Colonic mucosa (tissue), 4 donors: ENCODE measurements around the gene JADE3. TPM values are rescaled to one million over a fixed set of nuclear protein-coding genes. Genes with fewer than 3 reads are reported as not detected.

ENCODE experiments used
- DNase-seq: peaks from one replicate; pipeline ENCODE4 v3.0.0-alpha.2; 2020
- H3K27ac ChIP-seq: fragments of 200-600 bp; one replicate; pipeline ENCODE4 v1.8.0; 2021
- H3K27me3 ChIP-seq: fragments of 200-600 bp; one replicate; pipeline ENCODE4 v1.8.0; 2021
- H3K36me3 ChIP-seq: fragments of 200-600 bp; one replicate; pipeline ENCODE4 v1.8.0; 2021
- H3K4me1 ChIP-seq: fragments of 200-600 bp; one replicate; pipeline ENCODE4 v1.8.0; 2021; ENCODE audit warnings: mild to moderate bottlenecking
- H3K4me3 ChIP-seq: fragments of 200-600 bp; one replicate; pipeline ENCODE4 v1.8.0; 2021
- H3K9ac ChIP-seq, 2 donors: one replicate each; pipeline ENCODE4 v1.7.0; 2013; ENCODE audit warnings: control low read depth in 2 of 2, low read depth in 2 of 2, low read length in 2 of 2
- H3K9me3 ChIP-seq: fragments of 200-600 bp; one replicate; pipeline ENCODE4 v1.8.0; 2021
- intact Hi-C: fragments of 100-400 bp; cut with DNase I; formaldehyde crosslinking; loops from one replicate; pipeline ENCODE4 v1.14.1; 2022
- total RNA-seq, 2 donors: library from RNA; stranded (reverse); fragmentation: NEBNext Ultra II Directional in 1 of 2; extraction: Animal tissue kit (Norgen Biotek cat#: 25700) in 1 of 2; gene quantifications; one replicate each; pipeline ENCODE4 v1.2.1, GENCODE V29; 2021
- TF ChIP-seq, protein P1 (sequence below): fragments of 200-600 bp; IDR thresholded peaks from one replicate; pipeline ENCODE4 v1.8.0; 2022; ENCODE audit warnings: antibody characterized with exemption, mild to moderate bottlenecking
- donor health status: healthy.
- donor health status: DM: no; HTN: no; CAD: no.
- donor health status: DM: no; HTN: no; CAD: no.

The JADE3 gene
- total RNA-seq, 2 donors from 2014 or later = 7.7 to 8.0 TPM

DNA sequence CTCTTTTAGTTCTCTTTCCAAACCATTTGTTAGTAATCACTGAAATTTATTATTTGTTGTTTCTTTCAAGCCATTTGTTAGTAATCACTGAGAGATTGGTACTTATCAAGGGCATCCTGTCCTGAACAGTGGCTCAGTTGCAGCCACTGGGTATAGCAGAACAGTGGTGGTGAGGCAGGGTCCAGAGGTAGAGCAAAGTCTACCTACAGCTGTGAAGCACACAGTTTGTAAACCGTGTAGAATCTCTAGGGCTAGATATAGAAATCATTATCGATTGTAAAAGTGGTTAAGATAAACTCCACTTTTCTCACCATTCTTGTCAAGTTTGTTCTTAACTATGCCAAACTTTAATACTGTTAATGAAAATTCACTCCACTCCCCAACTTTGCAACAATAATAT is 4.1 kb downstream of the JADE3 start:
- DNase-seq = no peak
- Histone ChIP-seq H3K4me3 (no peak overlapping the region), H3K9ac (no peak overlapping the region), H3K27ac (no peak overlapping the region), H3K36me3 (no peaks in the 10 kb centered on the region), H3K9me3 (no peaks in the 10 kb centered on the region), H3K27me3 (peaks cover 5% of the 10 kb centered on the region), H3K4me1 (no peaks in the 10 kb centered on the region)
- TF ChIP-seq, protein P1, sequence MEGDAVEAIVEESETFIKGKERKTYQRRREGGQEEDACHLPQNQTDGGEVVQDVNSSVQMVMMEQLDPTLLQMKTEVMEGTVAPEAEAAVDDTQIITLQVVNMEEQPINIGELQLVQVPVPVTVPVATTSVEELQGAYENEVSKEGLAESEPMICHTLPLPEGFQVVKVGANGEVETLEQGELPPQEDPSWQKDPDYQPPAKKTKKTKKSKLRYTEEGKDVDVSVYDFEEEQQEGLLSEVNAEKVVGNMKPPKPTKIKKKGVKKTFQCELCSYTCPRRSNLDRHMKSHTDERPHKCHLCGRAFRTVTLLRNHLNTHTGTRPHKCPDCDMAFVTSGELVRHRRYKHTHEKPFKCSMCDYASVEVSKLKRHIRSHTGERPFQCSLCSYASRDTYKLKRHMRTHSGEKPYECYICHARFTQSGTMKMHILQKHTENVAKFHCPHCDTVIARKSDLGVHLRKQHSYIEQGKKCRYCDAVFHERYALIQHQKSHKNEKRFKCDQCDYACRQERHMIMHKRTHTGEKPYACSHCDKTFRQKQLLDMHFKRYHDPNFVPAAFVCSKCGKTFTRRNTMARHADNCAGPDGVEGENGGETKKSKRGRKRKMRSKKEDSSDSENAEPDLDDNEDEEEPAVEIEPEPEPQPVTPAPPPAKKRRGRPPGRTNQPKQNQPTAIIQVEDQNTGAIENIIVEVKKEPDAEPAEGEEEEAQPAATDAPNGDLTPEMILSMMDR = no peak
- intact Hi-C loops = no loop called here

DNA sequence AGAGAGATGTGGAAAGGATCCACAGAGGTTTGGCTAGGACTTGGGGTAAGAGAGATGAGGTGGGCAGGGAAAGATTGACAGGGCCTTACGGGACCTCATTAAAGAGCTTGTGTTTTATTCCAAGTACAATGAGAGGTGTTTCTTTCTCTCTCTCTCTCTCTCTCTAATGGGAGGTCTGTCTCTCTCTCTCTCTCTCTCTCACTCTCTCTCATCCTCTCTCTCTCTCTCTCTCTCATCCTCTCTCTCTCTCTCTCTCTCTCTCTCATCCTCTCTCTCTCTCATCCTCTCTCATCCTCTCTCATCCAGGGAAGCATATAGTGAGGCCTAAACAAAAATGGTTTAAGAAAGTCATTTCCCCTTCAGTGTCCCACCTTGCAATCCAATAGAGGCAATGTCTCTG is 5.4 kb downstream of the JADE3 start:
- DNase-seq = no peak
- H3K9me3 ChIP-seq = no peaks in the 10 kb centered on the region
- H3K27me3 ChIP-seq = peaks cover 5% of the 10 kb centered on the region
- H3K36me3 ChIP-seq = no peaks in the 10 kb centered on the region
- H3K4me1 ChIP-seq = no peaks in the 10 kb centered on the region
- H3K27ac ChIP-seq = no peak overlapping the region
- no peak overlapping the region for H3K4me3 ChIP-seq
- TF ChIP-seq, protein P1 = no peak
- intact Hi-C loops = no loop called here
- no peak overlapping the region for H3K9ac ChIP-seq

DNA sequence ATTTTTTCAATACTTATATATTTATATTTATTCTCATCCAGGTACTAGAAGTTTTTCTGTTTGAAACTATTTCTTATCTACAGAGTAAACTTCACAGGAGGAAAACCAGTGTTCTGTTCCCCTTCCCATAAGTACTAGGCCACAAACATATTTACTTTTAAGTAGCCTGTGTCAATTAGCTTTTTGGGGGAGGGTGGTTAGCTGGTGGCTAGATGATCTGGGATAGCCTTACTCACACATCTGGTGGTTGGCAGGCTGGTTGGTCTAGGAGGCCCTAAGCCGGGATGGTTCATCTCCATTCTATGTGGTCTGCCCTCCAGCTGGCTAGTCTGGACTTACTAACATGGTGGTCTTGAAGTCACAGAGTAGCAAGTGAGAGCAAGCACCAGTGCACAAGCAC is 6.2 kb downstream of the JADE3 start:
- TF ChIP-seq, protein P1 = no peak
- no peaks in the 10 kb centered on the region for H3K9me3 ChIP-seq
- H3K9ac ChIP-seq = no peak overlapping the region
- peaks cover 5% of the 10 kb centered on the region for H3K27me3 ChIP-seq
- H3K27ac ChIP-seq = no peak overlapping the region
- H3K4me1 ChIP-seq = no peaks in the 10 kb centered on the region
- intact Hi-C loops = no loop called here
- H3K4me3 ChIP-seq = no peak overlapping the region
- no peak for DNase-seq
- H3K36me3 ChIP-seq = no peaks in the 10 kb centered on the region

GRCh38 chrX:46920235-46920634 is 8.0 kb downstream of the JADE3 start:
- TF ChIP-seq, protein P1 = no peak
- Histone ChIP-seq H3K9ac (no peak overlapping the region), H3K27ac (no peak overlapping the region), H3K27me3 (peaks cover 5% of the 10 kb centered on the region), H3K4me3 (no peak overlapping the region), H3K36me3 (no peaks in the 10 kb centered on the region), H3K4me1 (no peaks in the 10 kb centered on the region), H3K9me3 (no peaks in the 10 kb centered on the region)
- DNase-seq = no peak
- intact Hi-C loops = no loop called here

GRCh38 chrX:46922611-46923010 is 10.4 kb downstream of the JADE3 start:
- no peaks in the 10 kb centered on the region for H3K9me3 ChIP-seq
- no peak for DNase-seq
- TF ChIP-seq, protein P1 = no peak
- no peak overlapping the region for H3K9ac ChIP-seq
- no peaks in the 10 kb centered on the region for H3K36me3 ChIP-seq
- peaks cover 5% of the 10 kb centered on the region for H3K27me3 ChIP-seq
- H3K27ac ChIP-seq = no peak overlapping the region
- intact Hi-C loops = no loop called here
- H3K4me1 ChIP-seq = no peaks in the 10 kb centered on the region
- H3K4me3 ChIP-seq = no peak overlapping the region

GRCh38 chrX:46927718-46928117 is 15.5 kb downstream of the JADE3 start:
- Histone ChIP-seq H3K9ac (no peak overlapping the region), H3K27ac (no peak overlapping the region), H3K9me3 (no peaks in the 10 kb centered on the region), H3K4me1 (no peaks in the 10 kb centered on the region), H3K4me3 (no peak overlapping the region), H3K36me3 (no peaks in the 10 kb centered on the region), H3K27me3 (no peaks in the 10 kb centered on the region)
- DNase-seq = no peak
- intact Hi-C loops = no loop called here
- TF ChIP-seq, protein P1 = no peak
